HG02678 (cell line): Measurements from ENCODE around the gene PAPSS2.
"Not testable (repeated sequence)": the region's sequence is repeated elsewhere in the genome, so short reads cannot be mapped to it uniquely, and the experiment has no call there.

Experiments
- ATAC-seq: cut with Tn5 transposase; IDR thresholded peaks from one replicate; pipeline ENCODE4 v1.9.1; 2021; ENCODE audit warnings: mild to moderate bottlenecking, moderate library complexity; ENCODE audit not compliant: unreplicated experiment

PAPSS2 gene

DNA sequence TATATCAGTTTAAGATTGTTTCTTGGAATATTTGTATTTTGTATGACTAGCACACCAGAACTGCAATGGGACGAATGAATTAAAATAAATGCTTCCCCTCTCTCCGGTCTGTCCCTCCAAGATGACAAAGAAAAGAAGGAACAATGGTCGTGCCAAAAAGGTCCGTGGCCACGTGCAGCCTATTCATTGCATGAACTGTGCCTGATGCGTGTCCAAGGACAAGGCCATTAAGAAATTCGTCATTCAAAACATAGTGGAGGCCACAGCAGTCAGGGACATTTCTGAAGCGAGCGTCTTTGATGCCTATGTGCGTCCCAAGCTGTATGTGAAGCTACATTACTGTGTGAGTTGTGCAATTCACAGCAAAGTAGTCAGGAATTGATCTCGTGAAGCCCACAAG lies 17.2 kb upstream of the PAPSS2 start:
- no peak for ATAC-seq

- no peak for ATAC-seq
Measured at GRCh38 chr10:87642988-87643387, 16.7 kb upstream of the PAPSS2 start.

DNA sequence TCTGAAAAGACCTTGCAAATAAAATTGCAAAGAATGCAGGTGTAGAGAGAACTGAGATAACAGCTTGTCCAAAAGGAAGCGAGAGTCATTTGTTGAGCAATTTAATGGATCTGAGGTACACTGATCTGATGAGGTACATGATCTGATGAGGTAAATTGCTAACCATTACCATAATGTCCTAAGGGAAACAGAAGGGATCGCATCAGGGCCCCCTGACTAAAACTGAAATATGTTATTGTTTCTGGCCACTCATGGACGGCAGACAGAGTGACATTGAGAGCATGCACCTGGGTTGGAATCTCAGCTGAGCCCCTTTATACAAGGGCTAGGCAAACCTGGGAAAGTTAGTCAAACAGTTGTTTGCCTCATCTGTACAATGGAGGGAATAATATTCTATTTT lies 15.8 kb upstream of the PAPSS2 start:
- ATAC-seq = no peak

- ATAC-seq = not testable (repeated sequence)
Measured at GRCh38 chr10:87644500-87644899, 15.2 kb upstream of the PAPSS2 start.

DNA sequence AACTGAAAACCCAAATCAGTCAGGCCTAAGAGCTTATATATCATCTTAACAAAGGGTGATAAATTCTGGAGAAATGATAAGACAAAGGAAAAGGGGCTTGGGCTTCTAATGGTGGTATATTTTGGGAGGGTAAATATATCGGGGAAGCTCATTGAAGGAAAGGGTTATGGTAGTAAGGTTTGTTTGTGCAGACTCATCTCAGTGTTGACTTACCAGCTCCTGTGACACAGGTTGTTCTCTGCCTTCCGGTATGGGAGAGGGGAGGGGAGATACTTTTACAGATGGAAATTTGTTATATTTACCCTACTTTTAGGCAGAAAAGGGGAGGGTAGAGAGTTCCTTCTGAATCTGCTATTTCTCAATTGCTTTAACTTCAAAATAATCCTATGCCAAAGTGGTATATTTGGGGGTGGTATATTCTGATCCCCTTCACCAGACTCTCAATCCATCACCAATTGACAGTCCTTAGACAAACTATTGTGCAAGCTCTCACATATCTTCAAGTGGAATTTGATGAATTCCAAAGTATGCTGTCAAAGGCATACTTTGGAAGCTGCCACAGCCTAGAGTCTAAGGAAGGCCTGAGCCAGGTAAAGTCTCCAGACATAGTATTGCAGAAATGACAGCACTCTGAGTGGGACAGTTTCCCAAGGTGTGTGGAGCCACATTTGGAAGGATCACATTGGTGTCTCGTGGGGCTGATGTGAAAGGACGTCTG lies 13.3 kb upstream of the PAPSS2 start:
- no peak for ATAC-seq

DNA sequence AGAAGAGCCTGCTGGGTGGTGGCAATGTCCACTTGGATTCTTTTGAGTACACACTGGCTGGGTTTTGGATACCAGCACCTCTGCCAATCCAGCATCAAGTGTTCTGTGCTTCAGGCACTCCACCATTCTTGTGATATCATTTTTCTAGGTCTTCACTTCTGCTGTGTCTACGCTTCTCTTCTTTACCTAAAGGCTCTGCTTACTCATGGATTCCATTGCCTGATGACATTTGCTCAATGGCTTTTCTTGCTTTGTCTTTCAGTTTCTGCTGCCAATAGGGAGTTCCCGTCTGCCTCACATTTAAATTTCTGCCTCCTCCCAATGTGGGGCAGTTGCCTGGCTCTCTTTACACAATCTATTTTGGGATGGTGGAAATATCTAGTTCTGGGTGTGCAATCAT lies 12.7 kb upstream of the PAPSS2 start:
- no peak for ATAC-seq

DNA sequence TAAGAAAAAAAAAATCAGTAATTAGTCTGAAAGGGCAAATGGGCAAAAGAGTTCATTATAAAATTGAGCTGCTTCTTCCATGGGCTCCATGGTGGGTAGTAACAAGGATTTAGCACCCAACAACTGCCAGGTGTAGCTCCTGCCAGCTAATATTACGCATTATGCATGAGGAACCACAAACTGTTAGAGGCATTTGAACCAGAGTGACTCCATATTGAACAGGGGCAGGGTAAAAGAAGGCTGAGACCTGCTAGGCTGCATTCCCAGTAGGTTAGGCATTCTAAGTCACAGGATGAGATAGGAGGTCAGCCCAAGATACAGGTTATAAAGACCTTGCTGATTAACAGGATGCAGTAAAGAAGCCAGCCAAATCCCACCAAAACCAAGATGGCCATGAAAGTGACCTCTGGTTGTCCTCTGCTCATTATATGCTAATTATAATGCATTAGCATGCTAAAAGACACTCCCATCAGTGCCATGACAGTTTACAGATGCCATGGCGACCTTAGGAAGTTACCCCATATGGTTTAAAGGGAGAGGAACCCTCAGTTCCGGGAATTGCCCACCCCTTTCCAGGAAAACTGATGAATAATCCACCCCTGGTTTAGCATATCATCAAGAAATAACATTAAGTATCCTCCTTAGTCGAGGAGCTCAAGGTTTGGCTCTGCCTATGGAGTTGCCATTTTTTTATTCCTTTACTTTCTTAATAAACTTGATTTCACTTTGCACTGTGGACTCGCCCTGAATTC lies 8.7 kb upstream of the PAPSS2 start:
- no peak for ATAC-seq

DNA sequence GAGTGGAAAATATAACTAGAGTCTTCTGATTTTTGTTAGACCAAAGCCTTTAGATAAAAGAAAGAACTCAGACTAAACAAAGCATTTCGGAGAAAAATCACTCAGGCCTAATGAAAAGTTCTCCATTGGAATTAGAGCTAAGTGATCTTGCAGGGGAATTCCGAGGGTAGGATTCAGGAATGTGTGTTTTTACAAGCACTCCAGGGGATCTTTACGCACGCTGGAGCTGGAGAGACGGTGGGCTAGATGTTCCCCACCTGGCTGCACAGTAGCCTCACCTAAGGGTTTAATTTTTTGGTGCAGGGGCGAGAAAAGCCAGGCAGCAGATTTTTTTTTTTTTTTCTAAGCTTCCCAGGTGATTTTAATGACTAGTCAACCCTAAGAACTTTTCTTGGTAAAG lies 7.9 kb upstream of the PAPSS2 start:
- ATAC-seq = no peak

DNA sequence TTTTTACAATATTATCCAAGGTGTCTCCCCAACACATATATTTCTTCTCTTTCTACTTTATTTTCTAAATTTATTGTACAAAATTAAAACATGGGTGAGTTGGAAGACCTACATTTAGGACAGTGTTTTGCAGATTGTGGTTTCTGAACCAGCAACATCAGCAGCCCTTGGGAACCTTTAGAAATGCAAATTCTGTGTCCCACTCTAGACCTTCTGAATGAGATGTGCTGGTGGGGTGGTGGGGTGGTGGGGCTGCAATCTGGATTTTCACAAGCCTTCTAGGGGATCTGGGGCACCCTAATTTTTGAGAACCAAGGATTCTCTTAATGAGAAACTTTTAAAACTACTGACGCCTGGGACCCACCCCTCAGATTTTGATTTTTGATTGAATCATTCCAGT lies 7.4 kb upstream of the PAPSS2 start:
- ATAC-seq = no peak

DNA sequence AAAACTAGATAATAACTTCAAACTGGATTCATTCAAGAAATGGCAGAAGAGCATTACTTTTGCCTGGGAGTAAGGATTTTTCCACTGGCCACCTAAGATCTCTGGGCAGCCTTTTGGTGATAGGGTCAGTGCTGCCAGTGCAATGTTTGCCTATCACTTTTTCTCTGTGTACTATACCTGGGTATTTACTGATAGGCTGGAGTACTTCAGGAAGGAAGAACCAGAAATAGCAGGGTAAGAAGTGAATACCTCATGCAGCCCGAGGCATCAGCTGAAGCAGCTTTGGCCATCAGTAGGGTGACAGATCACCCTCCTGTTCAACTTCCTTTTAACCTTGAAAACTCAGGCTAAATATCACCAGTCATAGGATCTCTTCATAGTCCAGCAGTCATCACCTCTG lies 5.5 kb upstream of the PAPSS2 start:
- ATAC-seq = no peak

GRCh38 chr10:87656431-87657072 lies 3.1 kb upstream of the PAPSS2 start:
- no peak for ATAC-seq

- no peak for ATAC-seq
Measured at GRCh38 chr10:87657371-87657770, 2.3 kb upstream of the PAPSS2 start.

- no peak for ATAC-seq
Measured at GRCh38 chr10:87658321-87658795, 1.3 kb upstream of the PAPSS2 start.

DNA sequence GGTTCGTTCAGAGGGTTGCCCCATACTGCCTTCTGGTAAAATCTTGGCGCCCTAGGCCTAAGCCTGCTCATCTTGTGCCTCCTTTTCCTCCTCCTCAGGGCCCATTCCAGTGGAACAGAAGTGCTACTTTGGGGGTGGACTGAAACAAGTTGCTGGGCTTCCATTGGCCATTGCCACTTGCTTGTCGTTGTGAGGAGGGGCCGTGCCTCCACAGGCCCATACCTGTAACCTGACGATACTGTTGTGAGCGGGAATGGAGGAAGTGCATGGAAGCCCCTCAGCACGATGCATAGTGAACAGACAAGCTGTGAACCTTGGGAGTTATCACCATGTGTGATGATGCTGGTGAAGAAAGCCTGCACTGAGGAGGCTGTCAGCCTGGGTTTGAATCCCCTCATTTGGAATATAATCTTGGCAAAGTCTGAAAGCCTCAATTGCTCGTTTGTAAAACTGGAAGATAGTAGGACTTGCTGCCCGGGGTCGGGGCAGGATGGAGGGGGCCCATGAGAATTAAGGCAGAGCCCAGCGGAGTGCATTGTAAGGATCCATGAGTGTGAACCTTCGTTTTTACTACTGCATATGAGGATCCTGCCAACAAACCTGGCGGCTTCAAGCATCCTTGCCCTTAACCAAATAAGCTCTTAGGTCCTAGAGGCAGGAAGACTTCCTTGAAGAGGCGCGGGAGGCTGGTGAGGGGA lies 671 bp upstream of the PAPSS2 start:
- ATAC-seq = no peak

GRCh38 chr10:87660484-87661133 lies 931 bp downstream of the PAPSS2 start:
- no peak for ATAC-seq

GRCh38 chr10:87661861-87662785 lies 2.4 kb downstream of the PAPSS2 start:
- no peak for ATAC-seq

GRCh38 chr10:87664276-87664701 lies 4.6 kb downstream of the PAPSS2 start:
- no peak for ATAC-seq

GRCh38 chr10:87667493-87667892 lies 7.8 kb downstream of the PAPSS2 start:
- no peak for ATAC-seq

- ATAC-seq = no peak
Measured at GRCh38 chr10:87668324-87669074, 8.8 kb downstream of the PAPSS2 start.
